Naive thymus-derived CD4-positive, alpha-beta T cell (primary cell): ENCODE measurements around the gene LDB2. TPM values are rescaled to one million over a fixed set of nuclear protein-coding genes. Genes with fewer than 3 reads are reported as not detected.

Experiments
- ATAC-seq: fragments of 150-1000 bp; cut with Tn5 transposase; 2 replicates; pipeline ENCODE4 v1.10.0; 2021; ENCODE audit warnings: mild to moderate bottlenecking, moderate library complexity
- CTCF ChIA-PET: fragments of 350-600 bp; sonication (Branson Sonifier 250); formaldehyde crosslinking; loops from one replicate; lab custom pipeline; 2021; ENCODE audit warnings: antibody characterized with exemption; lab: Charles Lee
- POLR2A ChIA-PET: fragments of 350-600 bp; sonication (Branson Sonifier 250); formaldehyde crosslinking; loops from one replicate; lab custom pipeline; 2021; ENCODE audit warnings: antibody characterized with exemption, inconsistent platforms; lab: Charles Lee
- DNase-seq, 9 donors: peaks; one replicate each; pipeline versions ENCODE4 v3.0.0 to v3.0.0-alpha.2; 2020 to 2022; ENCODE audit warnings: mixed read lengths in 1 of 9
- H3K27ac ChIP-seq: one replicate; pipeline ENCODE4 v1.7.0; 2013; ENCODE audit warnings: mild to moderate bottlenecking, low read depth, low read length, moderate library complexity
- H3K27me3 ChIP-seq, 2 donors: one replicate each; pipeline ENCODE4 v1.7.0; 2013; ENCODE audit warnings: low read length in 2 of 2, mild to moderate bottlenecking in 2 of 2, moderate library complexity in 2 of 2; ENCODE audit not compliant: control insufficient read depth in 2 of 2, insufficient read depth in 2 of 2
- H3K36me3 ChIP-seq, 3 experiments: 1 replicate in 2 of 3; 2 replicates in 1 of 3; pipeline ENCODE4 v1.7.0; 2013; ENCODE audit warnings: low read length in 3 of 3, mild to moderate bottlenecking in 3 of 3, moderate library complexity in 1 of 3; ENCODE audit not compliant: insufficient read depth in 3 of 3, control insufficient read depth in 2 of 3
- H3K4me1 ChIP-seq, 2 donors: one replicate each; pipeline ENCODE4 v1.7.0; 2013; ENCODE audit warnings: low read length in 2 of 2, mild to moderate bottlenecking in 2 of 2, moderate library complexity in 1 of 2; ENCODE audit not compliant: control insufficient read depth in 2 of 2, insufficient read depth in 2 of 2
- H3K4me3 ChIP-seq: 2 replicates; pipeline ENCODE4 v1.7.0; 2013; ENCODE audit warnings: mild to moderate bottlenecking, low read length
- H3K9me3 ChIP-seq, 3 experiments: 1 replicate in 2 of 3; 2 replicates in 1 of 3; pipeline ENCODE4 v1.7.0; 2013; ENCODE audit warnings: low read length in 3 of 3; ENCODE audit not compliant: control insufficient read depth in 2 of 3
- H3K27ac Mint-ChIP-seq, 9 donors: one replicate each; pipeline ENCODE4 v1.8.0; 2020 to 2022; ENCODE audit warnings: mixed read lengths in 9 of 9, mild to moderate bottlenecking in 8 of 9, moderate library complexity in 5 of 9, inconsistent platforms in 2 of 9
- H3K27me3 Mint-ChIP-seq, 5 donors: one replicate each; pipeline ENCODE4 v1.8.0; 2021 to 2022; ENCODE audit warnings: mixed read lengths in 5 of 5, mild to moderate bottlenecking in 1 of 5
- H3K36me3 Mint-ChIP-seq, 5 donors: one replicate each; pipeline ENCODE4 v1.8.0; 2020 to 2022; ENCODE audit warnings: mixed read lengths in 5 of 5, mild to moderate bottlenecking in 3 of 5, inconsistent platforms in 1 of 5
- H3K4me1 Mint-ChIP-seq, 7 donors: one replicate each; pipeline ENCODE4 v1.8.0; 2020 to 2022; ENCODE audit warnings: mixed read lengths in 7 of 7, mild to moderate bottlenecking in 3 of 7, inconsistent platforms in 1 of 7
- H3K4me3 Mint-ChIP-seq, 10 donors: one replicate each; pipeline ENCODE4 v1.8.0; 2020 to 2022; ENCODE audit warnings: mild to moderate bottlenecking in 10 of 10, mixed read lengths in 10 of 10, moderate library complexity in 6 of 10, inconsistent platforms in 2 of 10
- H3K9me3 Mint-ChIP-seq, 11 donors: one replicate each; pipeline ENCODE4 v1.8.0; 2020 to 2022; ENCODE audit warnings: mixed read lengths in 11 of 11, mild to moderate bottlenecking in 4 of 11, inconsistent platforms in 1 of 11, moderate library complexity in 1 of 11
- intact Hi-C, 2 donors: fragments of 100-400 bp; cut with micrococcal nuclease; formaldehyde crosslinking; loops; one replicate each; pipeline ENCODE4 v1.15.1; 2023
- polyA plus RNA-seq, 2 donors: library from polyadenylated mRNA; unstranded; fragments of 300-500 nt; fragmentation: Illumina TruSeq; gene quantifications; one replicate each; pipeline ENCODE4 v1.2.3, GENCODE V29; 2021
- total RNA-seq, 6 experiments: library from RNA in 5 of 6; stranded (reverse) in 5 of 6; gene quantifications; 1 replicate in 5 of 6; 2 replicates in 1 of 6; pipeline ENCODE4 v1.2.3 and lab custom pipeline; 2021 to 2026

The LDB2 gene
- total and polyA plus RNA-seq, 7 experiments from 2014 or later: 0.29 to 1.5 TPM; not detected in 5

DNA sequence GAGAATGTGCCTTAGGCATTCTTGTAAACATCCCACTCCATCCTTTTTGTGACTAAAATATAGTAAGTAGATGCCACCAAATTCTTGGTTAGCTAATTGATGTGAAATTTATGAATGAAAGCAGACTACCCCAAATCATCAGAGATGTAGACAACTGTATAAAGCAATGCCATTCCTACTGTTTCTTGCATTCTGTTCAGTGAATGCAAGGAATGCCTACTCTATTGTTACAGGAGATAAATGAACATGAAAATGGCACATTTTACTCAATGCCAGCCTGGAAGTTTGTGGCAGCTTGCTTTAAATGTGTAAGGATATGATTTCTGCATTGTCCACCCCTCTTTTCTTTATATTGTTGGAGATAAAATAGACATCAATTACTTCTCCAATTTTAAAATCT is 317.9 kb downstream of the LDB2 start:
- Histone ChIP-seq H3K4me3 (no peak overlapping the region), H3K27ac (no peak overlapping the region), H3K27me3 (no peaks in the 10 kb centered on the region), H3K36me3 (no peaks in the 10 kb centered on the region), H3K4me1 (no peaks in the 10 kb centered on the region), H3K9me3 (no peaks in the 10 kb centered on the region)
- intact Hi-C loops: no loop called here
- H3K9me3 Mint-ChIP-seq: peaks cover 0 to 4% (median 3%) of the 10 kb centered on the region in 11 donors
- H3K27me3 Mint-ChIP-seq: peaks cover 0 to 10% (median 4%) of the 10 kb centered on the region in 5 donors
- POLR2A ChIA-PET: no interaction called here
- ATAC-seq (no peak), DNase-seq (no peak)
- H3K4me3 Mint-ChIP-seq: no peak overlapping the region
- no peaks in the 10 kb centered on the region for H3K36me3 Mint-ChIP-seq
- H3K27ac Mint-ChIP-seq: no peak overlapping the region
- H3K4me1 Mint-ChIP-seq: no peaks in the 10 kb centered on the region
- CTCF ChIA-PET: no interaction called here

GRCh38 chr4:16579866-16580265 is 318.6 kb downstream of the LDB2 start:
- no peak overlapping the region for H3K27ac Mint-ChIP-seq
- POLR2A ChIA-PET: no interaction called here
- Histone ChIP-seq H3K27me3 (no peaks in the 10 kb centered on the region), H3K9me3 (no peaks in the 10 kb centered on the region), H3K4me3 (no peak overlapping the region), H3K27ac (no peak overlapping the region), H3K36me3 (no peaks in the 10 kb centered on the region), H3K4me1 (no peaks in the 10 kb centered on the region)
- intact Hi-C loops: no loop called here
- H3K4me1 Mint-ChIP-seq: no peaks in the 10 kb centered on the region
- H3K9me3 Mint-ChIP-seq: peaks cover 0 to 4% (median 3%) of the 10 kb centered on the region in 11 donors
- DNase-seq: no peak
- no peak overlapping the region for H3K4me3 Mint-ChIP-seq
- CTCF ChIA-PET: no interaction called here
- ATAC-seq: no peak
- peaks cover 0 to 14% (median 4%) of the 10 kb centered on the region in 5 donors for H3K27me3 Mint-ChIP-seq
- H3K36me3 Mint-ChIP-seq: no peaks in the 10 kb centered on the region

GRCh38 chr4:16577177-16577576 is 321.3 kb downstream of the LDB2 start:
- intact Hi-C loops: no loop called here
- H3K9me3 Mint-ChIP-seq: peaks cover 0 to 9% (median 2%) of the 10 kb centered on the region in 11 donors

GRCh38 chr4:16574981-16575380 is 323.5 kb downstream of the LDB2 start:
- H3K27ac ChIP-seq: no peak overlapping the region
- H3K4me1 ChIP-seq: no peaks in the 10 kb centered on the region
- Mint-ChIP-seq H3K4me3 (no peak overlapping the region), H3K27me3 (peaks cover 0 to 28% (median 7%) of the 10 kb centered on the region in 5 donors), H3K4me1 (no peaks in the 10 kb centered on the region), H3K9me3 (peaks cover 0 to 9% (median 2%) of the 10 kb centered on the region in 11 donors), H3K36me3 (no peaks in the 10 kb centered on the region), H3K27ac (no peak overlapping the region)
- no peaks in the 10 kb centered on the region for H3K36me3 ChIP-seq
- ChIA-PET POLR2A (no interaction called here), CTCF (no interaction called here)
- DNase-seq (no peak), ATAC-seq (no peak)
- no peaks in the 10 kb centered on the region for H3K27me3 ChIP-seq
- intact Hi-C loops: no loop called here
- H3K9me3 ChIP-seq: no peaks in the 10 kb centered on the region
- H3K4me3 ChIP-seq: no peak overlapping the region

More at GRCh38 chr4:16577177-16577576, 321.3 kb downstream of the LDB2 start:
- H3K36me3 ChIP-seq: no peaks in the 10 kb centered on the region
- H3K4me1 Mint-ChIP-seq: no peaks in the 10 kb centered on the region
- POLR2A ChIA-PET: no interaction called here
- no peak overlapping the region for H3K4me3 ChIP-seq
- H3K36me3 Mint-ChIP-seq: no peaks in the 10 kb centered on the region
- H3K27ac Mint-ChIP-seq: no peak overlapping the region
- no peaks in the 10 kb centered on the region for H3K27me3 ChIP-seq
- no peaks in the 10 kb centered on the region for H3K4me1 ChIP-seq
- DNase-seq: no peak
- ATAC-seq: no peak
- H3K4me3 Mint-ChIP-seq: no peak overlapping the region
- CTCF ChIA-PET: no interaction called here
- H3K9me3 ChIP-seq: no peaks in the 10 kb centered on the region
- H3K27ac ChIP-seq: no peak overlapping the region
- peaks cover 0 to 28% (median 7%) of the 10 kb centered on the region in 5 donors for H3K27me3 Mint-ChIP-seq

DNA sequence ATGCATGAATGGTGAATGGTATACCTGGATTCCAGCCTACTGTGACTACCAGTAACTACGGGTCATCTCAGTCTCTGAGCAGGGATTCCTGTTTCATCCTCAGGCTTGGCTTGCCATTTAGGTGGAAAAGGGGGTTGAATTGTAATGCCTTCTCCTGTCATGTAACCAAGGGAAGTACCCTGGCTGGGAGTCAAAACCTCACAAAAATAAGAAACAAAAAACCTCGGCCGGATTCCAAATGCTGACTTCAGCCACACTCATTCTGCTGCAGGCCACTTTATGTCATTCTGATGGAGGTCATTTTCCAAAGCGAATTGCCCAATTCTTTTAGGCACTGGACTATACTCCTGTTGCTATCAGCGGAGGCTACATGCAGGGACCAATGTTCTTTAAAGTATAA is 324.7 kb downstream of the LDB2 start:
- Histone ChIP-seq H3K36me3 (no peaks in the 10 kb centered on the region), H3K4me1 (no peaks in the 10 kb centered on the region), H3K27me3 (no peaks in the 10 kb centered on the region), H3K27ac (no peak overlapping the region), H3K4me3 (no peak overlapping the region), H3K9me3 (no peaks in the 10 kb centered on the region)
- peaks cover 0 to 8% (median 1%) of the 10 kb centered on the region in 11 donors for H3K9me3 Mint-ChIP-seq
- CTCF ChIA-PET: no interaction called here
- no peak overlapping the region for H3K27ac Mint-ChIP-seq
- no peaks in the 10 kb centered on the region for H3K4me1 Mint-ChIP-seq
- DNase-seq (no peak), ATAC-seq (no peak)
- intact Hi-C loops: no loop called here
- no peak overlapping the region for H3K4me3 Mint-ChIP-seq
- H3K27me3 Mint-ChIP-seq: peaks cover 0 to 28% (median 7%) of the 10 kb centered on the region in 5 donors
- POLR2A ChIA-PET: no interaction called here
- no peaks in the 10 kb centered on the region for H3K36me3 Mint-ChIP-seq

- H3K36me3 ChIP-seq: no peaks in the 10 kb centered on the region
- H3K4me3 Mint-ChIP-seq: no peak overlapping the region
- no peak overlapping the region for H3K4me3 ChIP-seq
- ATAC-seq (no peak), DNase-seq (no peak)
- intact Hi-C loops: no loop called here
- H3K36me3 Mint-ChIP-seq: no peaks in the 10 kb centered on the region
- H3K27me3 Mint-ChIP-seq: peaks cover 0 to 28% (median 7%) of the 10 kb centered on the region in 5 donors
- no peaks in the 10 kb centered on the region for H3K9me3 ChIP-seq
- H3K27ac ChIP-seq: no peak overlapping the region
- H3K9me3 Mint-ChIP-seq: peaks cover 0 to 6% (median 1%) of the 10 kb centered on the region in 11 donors
- POLR2A ChIA-PET: no interaction called here
- CTCF ChIA-PET: no interaction called here
- no peaks in the 10 kb centered on the region for H3K4me1 ChIP-seq
- H3K27me3 ChIP-seq: no peaks in the 10 kb centered on the region
- no peak overlapping the region for H3K27ac Mint-ChIP-seq
- no peaks in the 10 kb centered on the region for H3K4me1 Mint-ChIP-seq
Measured at GRCh38 chr4:16573206-16573605, 325.2 kb downstream of the LDB2 start.

DNA sequence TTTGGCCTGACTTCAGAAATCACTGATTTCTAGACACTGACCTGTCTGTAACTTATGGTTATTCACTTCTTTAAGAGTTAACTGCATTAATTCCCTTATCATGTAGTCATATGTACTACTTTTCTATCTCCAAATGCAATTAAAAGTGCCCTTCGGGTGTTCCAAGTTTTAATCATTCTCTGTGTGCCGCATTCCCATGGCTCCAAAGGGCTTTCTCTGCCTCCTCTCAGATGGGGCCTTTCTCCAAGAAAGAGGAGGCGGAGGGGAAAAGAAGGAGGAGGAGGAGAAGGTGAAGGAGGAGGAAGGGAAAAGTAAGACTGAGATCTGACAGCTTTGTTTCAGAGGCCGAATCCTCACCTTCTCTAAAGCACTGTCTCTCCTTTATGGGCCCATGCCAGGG is 325.8 kb downstream of the LDB2 start:
- Histone ChIP-seq H3K27me3 (no peaks in the 10 kb centered on the region), H3K9me3 (no peaks in the 10 kb centered on the region), H3K27ac (no peak overlapping the region), H3K4me3 (no peak overlapping the region), H3K4me1 (no peaks in the 10 kb centered on the region), H3K36me3 (no peaks in the 10 kb centered on the region)
- ATAC-seq: no peak
- H3K27ac Mint-ChIP-seq: no peak overlapping the region
- ChIA-PET POLR2A (no interaction called here), CTCF (no interaction called here)
- H3K4me1 Mint-ChIP-seq: no peaks in the 10 kb centered on the region
- DNase-seq: no peak
- no peak overlapping the region for H3K4me3 Mint-ChIP-seq
- intact Hi-C loops: no loop called here
- no peaks in the 10 kb centered on the region for H3K36me3 Mint-ChIP-seq
- peaks cover 0 to 6% (median 1%) of the 10 kb centered on the region in 11 donors for H3K9me3 Mint-ChIP-seq
- H3K27me3 Mint-ChIP-seq: peaks cover 0 to 28% (median 7%) of the 10 kb centered on the region in 5 donors
